Raji (cell line): ENCODE data around the gene TOLLIP.

Source experiments
- POLR2A ChIP-seq: IDR thresholded peaks from 2 replicates; pipeline ENCODE4 v1.6.1; 2011; ENCODE audit warnings: low read depth, low read length, control low read depth; ENCODE audit not compliant: insufficient read depth

TOLLIP gene

GRCh38 chr11:1309498-1310317 is at the start of gene TOLLIP:
TOLLIP (minus strand) TSS chr11:1309632; CDS start chr11:1309498, 134 bp downstream.
- peak; percentile 84 for TF ChIP-seq POLR2A

- TF ChIP-seq POLR2A: no peak
Measured at GRCh38 chr11:1358286-1358685, 48.9 kb upstream of the TOLLIP start.

GRCh38 chr11:1356478-1356960 is 47.1 kb upstream of the TOLLIP start:
- TF ChIP-seq POLR2A: no peak

- TF ChIP-seq POLR2A: no peak
Measured at GRCh38 chr11:1356007-1356435, 46.6 kb upstream of the TOLLIP start.

- TF ChIP-seq POLR2A: no peak
Measured at GRCh38 chr11:1354125-1354938, 44.9 kb upstream of the TOLLIP start.

GRCh38 chr11:1353383-1354124 is 44.1 kb upstream of the TOLLIP start:
- TF ChIP-seq POLR2A: no peak

GRCh38 chr11:1352696-1353382 is 43.4 kb upstream of the TOLLIP start:
- TF ChIP-seq POLR2A: no peak

GRCh38 chr11:1351278-1351937 is 42.0 kb upstream of the TOLLIP start:
- peak; percentile 44; the same call in 1 of the 2 replicates for TF ChIP-seq POLR2A

GRCh38 chr11:1350086-1350725 is 40.8 kb upstream of the TOLLIP start:
- TF ChIP-seq POLR2A: no peak

GRCh38 chr11:1349327-1350041 is 40.1 kb upstream of the TOLLIP start:
- TF ChIP-seq POLR2A: no peak

GRCh38 chr11:1348796-1349326 is 39.4 kb upstream of the TOLLIP start:
- no peak for TF ChIP-seq POLR2A

GRCh38 chr11:1348146-1348795 is 38.8 kb upstream of the TOLLIP start:
- no peak for TF ChIP-seq POLR2A

- no peak for TF ChIP-seq POLR2A
Measured at GRCh38 chr11:1346669-1347390, 37.4 kb upstream of the TOLLIP start.
